BE2C (cell line): ENCODE results near the gene TFB1M.

Experiments used
- DNase-seq: peaks from one replicate; pipeline ENCODE4 v3.0.0-alpha.2; 2020
- H3K27me3 ChIP-seq: fragments of 250-450 bp; sonication (Bioruptor Pico); 2 replicates; pipeline ENCODE4 v1.5.1; 2020; ENCODE audit warnings: mild to moderate bottlenecking
- H3K36me3 ChIP-seq: fragments of 250-450 bp; sonication (Bioruptor Pico); 2 replicates; pipeline ENCODE4 v1.5.1; 2020; ENCODE audit warnings: mild to moderate bottlenecking
- H3K4me1 ChIP-seq: fragments of 250-450 bp; sonication (Bioruptor Pico); 2 replicates; pipeline ENCODE4 v1.5.1; 2020
- H3K4me3 ChIP-seq: 2 replicates; pipeline ENCODE4 v1.5.1; 2011; ENCODE audit warnings: low read depth, low read length
- H3K9me3 ChIP-seq: fragments of 250-450 bp; sonication (Bioruptor Pico); 2 replicates; pipeline ENCODE4 v1.5.1; 2020
- CTCF ChIP-seq: IDR thresholded peaks from 2 replicates; pipeline ENCODE4 v1.5.1; 2012; ENCODE audit warnings: mild to moderate bottlenecking, low read depth, low read length

Gene TFB1M

GRCh38 chr6:155301867-155302266, 12.4 kb downstream of the TFB1M start:
- no peaks in the 10 kb centered on the region for H3K27me3 ChIP-seq
- no peak overlapping the region for H3K4me3 ChIP-seq
- peaks cover 25% of the 10 kb centered on the region for H3K36me3 ChIP-seq
- no peaks in the 10 kb centered on the region for H3K9me3 ChIP-seq
- DNase-seq = no peak
- no peaks in the 10 kb centered on the region for H3K4me1 ChIP-seq
- no peak for TF ChIP-seq CTCF

GRCh38 chr6:155297669-155298068, 16.6 kb downstream of the TFB1M start:
- H3K4me1 ChIP-seq = no peaks in the 10 kb centered on the region
- no peaks in the 10 kb centered on the region for H3K9me3 ChIP-seq
- no peaks in the 10 kb centered on the region for H3K27me3 ChIP-seq
- no peak overlapping the region for H3K4me3 ChIP-seq
- peaks cover 38% of the 10 kb centered on the region for H3K36me3 ChIP-seq
- TF ChIP-seq CTCF = no peak
- no peak for DNase-seq

- TF ChIP-seq CTCF = no peak
- no peak for DNase-seq
- H3K36me3 ChIP-seq = peaks cover 36% of the 10 kb centered on the region
- H3K4me1 ChIP-seq = no peaks in the 10 kb centered on the region
- H3K27me3 ChIP-seq = no peaks in the 10 kb centered on the region
- no peaks in the 10 kb centered on the region for H3K9me3 ChIP-seq
- no peak overlapping the region for H3K4me3 ChIP-seq
These were observed 21.6 kb downstream of the TFB1M start for GRCh38 chr6:155292711-155293110.

GRCh38 chr6:155291291-155291690, 23.0 kb downstream of the TFB1M start:
- no peaks in the 10 kb centered on the region for H3K9me3 ChIP-seq
- no peaks in the 10 kb centered on the region for H3K27me3 ChIP-seq
- peaks cover 24% of the 10 kb centered on the region for H3K36me3 ChIP-seq
- H3K4me1 ChIP-seq = no peaks in the 10 kb centered on the region
- no peak for DNase-seq
- no peak overlapping the region for H3K4me3 ChIP-seq
- TF ChIP-seq CTCF = no peak

- H3K9me3 ChIP-seq = no peaks in the 10 kb centered on the region
- no peak for TF ChIP-seq CTCF
- H3K4me1 ChIP-seq = no peaks in the 10 kb centered on the region
- H3K4me3 ChIP-seq = no peak overlapping the region
- no peak for DNase-seq
- H3K36me3 ChIP-seq = peaks cover 19% of the 10 kb centered on the region
- H3K27me3 ChIP-seq = no peaks in the 10 kb centered on the region
These were observed 23.8 kb downstream of the TFB1M start for GRCh38 chr6:155290491-155290890.

- peak; percentile 27 for TF ChIP-seq CTCF
- Histone ChIP-seq H3K27me3 (no peaks in the 10 kb centered on the region), H3K9me3 (no peaks in the 10 kb centered on the region), H3K4me3 (no peak overlapping the region), H3K36me3 (peaks cover 35% of the 10 kb centered on the region), H3K4me1 (no peaks in the 10 kb centered on the region)
- DNase-seq = no peak
These were observed 26.5 kb downstream of the TFB1M start for GRCh38 chr6:155287762-155288161.
